Measurements from ENCODE around the gene PLSCR1.
"Not testable (repeated sequence)": the region's sequence is repeated elsewhere in the genome, so short reads cannot be mapped to it uniquely, and the experiment has no call there.

PLSCR1 gene

GRCh38 chr3:146513386-146514051, 30.9 kb downstream of the PLSCR1 start:
- DNase-seq (ENCODE audit: low read depth) = no peak

DNA sequence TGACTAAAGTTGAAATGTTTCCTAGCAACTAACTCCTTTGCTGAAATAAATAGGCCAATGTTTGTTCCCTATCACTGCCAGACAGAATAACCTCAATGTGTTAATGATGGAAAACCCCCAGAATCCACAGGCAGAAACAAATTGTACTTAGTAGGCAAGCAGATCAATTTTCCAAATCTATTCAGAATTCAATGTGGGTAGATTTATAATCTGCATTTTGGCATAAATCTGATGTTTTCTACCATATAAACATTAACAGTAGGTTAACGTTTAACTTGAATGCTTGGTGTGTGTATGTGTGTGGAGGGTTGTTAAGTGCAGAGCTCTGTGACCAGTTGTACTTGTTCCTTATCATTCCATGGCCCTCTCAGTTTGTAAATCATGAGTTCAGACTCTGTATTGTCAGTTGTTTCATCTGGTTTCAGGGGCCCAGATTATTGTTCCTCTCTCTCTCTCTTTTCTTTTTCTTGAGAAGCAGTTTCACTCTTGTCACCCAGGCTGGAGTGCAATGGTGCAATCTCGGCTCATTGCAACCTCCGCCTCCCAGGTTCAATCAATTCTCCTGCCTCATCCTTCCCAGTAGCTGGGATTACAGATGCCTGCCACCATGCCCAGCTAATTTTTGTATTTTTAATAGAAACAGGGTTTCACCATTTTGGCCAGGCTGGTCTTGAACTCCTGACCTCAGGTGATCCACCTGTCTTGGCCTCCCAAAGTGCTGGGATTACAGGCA, 32.8 kb downstream of the PLSCR1 start:
- DNase-seq (ENCODE audit: low read depth) = no peak

DNA sequence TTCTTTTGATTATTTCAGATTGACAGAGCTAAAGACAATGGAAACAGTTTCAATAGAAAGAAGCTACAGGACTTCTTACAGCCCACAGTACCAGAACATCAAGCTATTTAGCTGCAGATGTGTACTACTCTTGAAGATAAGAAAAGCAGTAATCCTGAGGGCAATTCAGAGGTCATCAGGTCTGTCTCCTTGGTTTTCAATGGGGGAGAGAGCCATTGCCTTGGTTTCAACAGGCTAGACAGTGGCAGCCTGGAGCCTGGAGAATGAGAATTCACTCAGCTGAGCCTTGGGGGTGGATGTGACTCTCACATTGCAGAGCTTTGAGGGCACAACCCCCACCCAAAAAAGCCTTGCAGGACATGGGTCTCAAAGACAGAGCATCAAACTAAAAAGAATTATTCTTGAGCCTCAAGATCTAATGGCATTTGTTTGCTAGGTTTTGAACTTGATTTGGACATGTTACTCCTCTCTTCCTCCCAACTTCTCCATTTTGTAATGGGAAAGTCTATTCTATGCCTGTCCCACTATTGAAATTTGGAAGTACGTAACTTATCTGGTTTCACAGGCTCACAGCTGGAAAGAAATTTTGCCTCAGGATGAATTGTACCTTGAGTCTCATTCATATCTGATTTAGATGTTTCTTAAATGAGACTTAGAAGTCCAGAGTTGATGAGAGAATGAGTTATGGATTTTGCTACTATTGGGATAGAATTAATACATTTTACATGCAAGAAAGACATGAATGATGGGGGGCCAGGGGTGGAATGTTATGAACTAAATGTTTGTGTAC, 36.9 kb downstream of the PLSCR1 start:
- no peak for DNase-seq (ENCODE audit: low read depth)

DNA sequence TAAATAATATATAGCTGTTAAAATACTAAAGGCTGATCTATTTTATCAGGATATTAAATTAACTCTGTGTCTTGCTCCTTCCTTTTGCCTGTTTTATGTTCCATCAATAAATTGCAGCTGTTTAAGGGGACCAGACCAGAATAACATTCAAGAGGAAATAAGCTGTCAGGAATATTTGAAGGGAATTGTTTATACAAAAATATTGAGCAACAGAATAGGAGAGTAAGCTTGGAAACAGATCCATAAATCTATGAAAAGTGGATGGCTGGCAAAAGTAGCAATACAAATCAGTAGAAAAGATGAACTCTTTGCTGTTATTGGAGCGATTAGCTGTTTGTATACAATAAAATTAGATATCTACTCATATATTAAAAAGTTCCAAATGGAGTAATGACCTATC, 38.9 kb downstream of the PLSCR1 start:
- no peak for DNase-seq (ENCODE audit: low read depth)

- no peak for DNase-seq (ENCODE audit: low read depth)
These were observed 39.8 kb downstream of the PLSCR1 start for GRCh38 chr3:146504498-146505197.

GRCh38 chr3:146503461-146504202, 40.8 kb downstream of the PLSCR1 start:
- DNase-seq (ENCODE audit: low read depth) = peak; percentile 86

DNA sequence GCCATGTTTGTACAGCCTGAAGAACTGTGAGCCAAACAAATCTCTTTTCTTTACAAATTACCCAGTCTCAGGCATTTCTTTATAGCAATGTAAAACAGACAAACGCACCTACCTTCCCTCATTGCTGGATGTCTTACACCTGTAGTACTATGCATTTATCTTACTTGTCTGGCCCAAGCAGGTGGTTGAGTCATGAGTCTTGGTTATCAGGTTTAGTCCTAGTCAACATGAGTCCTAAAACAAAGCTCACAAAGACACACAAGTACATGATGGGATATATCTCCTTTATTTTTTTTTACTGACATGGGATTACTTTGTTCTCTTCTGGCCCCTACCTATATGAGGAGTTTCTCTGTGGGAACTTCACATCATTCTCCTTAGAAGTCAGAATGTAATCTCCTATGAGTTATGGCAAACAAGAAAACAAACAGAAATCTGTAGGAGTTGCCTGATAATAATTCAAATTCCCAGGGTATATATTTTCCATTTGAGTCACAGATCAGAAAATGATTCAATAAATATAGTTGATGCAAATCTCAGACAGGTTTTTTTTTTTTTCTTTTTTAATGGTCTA, 41.4 kb downstream of the PLSCR1 start:
- no peak for DNase-seq (ENCODE audit: low read depth)

- DNase-seq (ENCODE audit: low read depth) = no peak
These were observed 42.7 kb downstream of the PLSCR1 start for GRCh38 chr3:146501752-146502151.

GRCh38 chr3:146499701-146500100, 44.7 kb downstream of the PLSCR1 start:
- DNase-seq (ENCODE audit: low read depth) = no peak

GRCh38 chr3:146498002-146498736, 46.2 kb downstream of the PLSCR1 start:
- no peak for DNase-seq (ENCODE audit: low read depth)

GRCh38 chr3:146497145-146497843, 47.1 kb downstream of the PLSCR1 start:
- not testable (repeated sequence) for DNase-seq (ENCODE audit: low read depth)

DNA sequence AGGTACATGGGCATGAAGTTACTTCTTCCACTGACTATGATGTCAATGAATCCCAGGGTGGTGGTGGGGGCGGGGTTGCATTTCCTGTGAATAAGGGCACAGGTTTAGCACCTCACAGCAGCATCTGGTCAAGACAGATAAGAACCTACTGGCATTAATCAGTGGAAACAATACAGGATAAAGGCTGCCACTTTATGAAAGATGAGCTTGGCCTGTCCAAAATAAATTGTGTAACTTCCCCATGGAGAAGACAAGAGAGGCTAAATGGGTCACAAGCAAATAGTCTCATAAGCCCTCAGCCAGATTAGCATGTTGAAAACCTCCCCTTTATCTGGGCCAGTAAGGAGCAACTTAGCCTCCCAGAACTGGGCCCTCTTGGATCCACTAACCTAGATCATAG, 47.7 kb downstream of the PLSCR1 start:
- DNase-seq (ENCODE audit: low read depth) = no peak

GRCh38 chr3:146496251-146496650, 48.2 kb downstream of the PLSCR1 start:
- DNase-seq (ENCODE audit: low read depth) = peak; percentile 27

- no peak for DNase-seq (ENCODE audit: low read depth)
These were observed 50.6 kb downstream of the PLSCR1 start for GRCh38 chr3:146493761-146494160.

DNA sequence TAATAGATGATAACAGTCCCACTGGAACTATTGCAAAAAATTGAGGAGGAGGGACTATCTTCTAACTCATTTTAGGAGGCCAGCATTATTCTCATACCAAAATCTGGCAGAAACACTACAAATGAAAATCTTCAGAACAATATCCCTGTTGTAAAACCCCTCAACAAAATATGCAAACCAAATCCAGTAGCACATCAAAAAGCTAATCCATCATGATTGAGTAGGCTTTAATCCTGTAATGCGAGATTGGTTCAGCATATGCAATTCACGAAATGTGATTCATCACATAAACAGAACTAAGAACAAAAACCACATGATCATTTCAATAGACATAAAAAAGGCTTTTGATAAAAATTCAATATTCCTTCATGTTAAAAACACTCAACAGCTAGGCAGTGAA, 51.2 kb downstream of the PLSCR1 start:
- no peak for DNase-seq (ENCODE audit: low read depth)

DNA sequence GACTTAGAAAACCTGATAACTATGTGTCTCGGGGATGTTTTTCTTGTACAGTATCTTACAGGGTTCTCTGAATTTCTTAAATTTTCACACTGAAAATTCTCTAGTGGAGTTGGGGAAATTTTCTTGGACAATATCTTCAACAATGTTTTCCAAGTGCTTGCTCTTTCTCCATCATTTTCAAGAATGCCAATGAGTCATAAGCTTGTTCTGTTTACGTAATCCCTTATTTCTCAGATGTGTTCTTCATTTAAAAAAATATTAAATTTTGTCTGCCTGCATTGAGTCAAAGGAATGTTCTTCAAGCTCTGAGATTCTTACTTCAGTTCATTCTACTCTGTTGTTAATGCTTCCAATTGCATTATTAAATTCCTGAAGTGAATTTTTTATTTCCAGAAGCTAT, 53.1 kb downstream of the PLSCR1 start:
- peak; percentile 68 for DNase-seq (ENCODE audit: low read depth)

GRCh38 chr3:146485297-146485696, 59.1 kb downstream of the PLSCR1 start:
- no peak for DNase-seq (ENCODE audit: low read depth)

DNA sequence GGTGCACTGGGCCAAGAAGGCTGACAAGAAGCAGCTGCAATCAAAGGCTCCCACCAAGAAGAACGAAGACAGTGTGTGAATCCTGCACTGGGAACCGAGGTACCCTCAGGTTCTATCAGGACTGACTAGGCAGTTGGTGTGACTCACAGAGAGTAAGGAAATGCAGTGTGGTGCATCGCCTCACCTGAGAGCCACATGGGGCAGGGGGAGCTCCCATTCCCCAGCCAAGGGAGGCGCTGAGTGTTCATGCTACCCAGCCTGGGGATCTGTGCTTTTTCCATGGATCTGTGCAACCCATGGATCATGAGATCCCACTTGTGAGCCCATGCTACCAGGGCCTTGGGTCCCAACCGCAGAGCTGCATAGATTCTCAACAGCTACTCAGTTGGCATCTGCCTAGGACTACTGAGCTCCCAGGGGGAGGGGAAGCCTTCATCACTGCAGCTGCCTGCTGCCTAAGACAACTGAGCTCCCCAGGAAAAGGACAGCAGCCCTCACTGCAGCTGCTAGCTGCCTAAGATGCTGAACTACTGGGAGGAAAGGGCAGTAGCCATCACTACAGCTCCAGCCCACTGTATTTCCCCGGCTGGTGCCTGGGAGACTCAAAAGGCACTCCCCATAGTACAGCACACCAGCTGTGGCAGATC, 68.2 kb downstream of the PLSCR1 start:
- no peak for DNase-seq (ENCODE audit: low read depth)

GRCh38 chr3:146474976-146475375, 69.4 kb downstream of the PLSCR1 start:
- not testable (repeated sequence) for DNase-seq (ENCODE audit: low read depth)
